Parathyroid adenoma (tissue), 2 donors: ENCODE data around the gene EFCAB10.

ENCODE experiments used
- H2AFZ ChIP-seq: fragments of 300-600 bp; sonication (generic); one replicate; pipeline ENCODE4 v1.7.0; 2017; ENCODE audit warnings: antibody characterized with exemption, mild to moderate bottlenecking
- H3K27ac ChIP-seq: fragments of 300-600 bp; sonication (generic); one replicate; pipeline ENCODE4 v1.7.0; 2017
- H3K27me3 ChIP-seq: fragments of 300-600 bp; sonication (generic); one replicate; pipeline ENCODE4 v1.7.0; 2017; ENCODE audit warnings: low read length; ENCODE audit not compliant: control insufficient read depth, insufficient read depth
- H3K36me3 ChIP-seq: fragments of 300-600 bp; sonication (generic); one replicate; pipeline ENCODE4 v1.7.0; 2017; ENCODE audit warnings: low read length; ENCODE audit not compliant: control insufficient read depth, insufficient read depth
- H3K4me1 ChIP-seq: fragments of 300-600 bp; sonication (generic); one replicate; pipeline ENCODE4 v1.7.0; 2017; ENCODE audit warnings: control low read depth
- H3K4me2 ChIP-seq: fragments of 300-600 bp; sonication (generic); one replicate; pipeline ENCODE4 v1.7.0; 2017; ENCODE audit warnings: low read length
- H3K4me3 ChIP-seq: fragments of 300-600 bp; sonication (generic); one replicate; pipeline ENCODE4 v1.7.0; 2017; ENCODE audit warnings: low read depth, low read length
- H3K79me2 ChIP-seq: fragments of 300-600 bp; sonication (generic); one replicate; pipeline ENCODE4 v1.7.0; 2017; ENCODE audit warnings: control low read depth
- H3K9ac ChIP-seq: fragments of 300-600 bp; sonication (generic); one replicate; pipeline ENCODE4 v1.7.0; 2017; ENCODE audit warnings: mild to moderate bottlenecking
- H3K9me3 ChIP-seq: fragments of 300-600 bp; sonication (generic); one replicate; pipeline ENCODE4 v1.7.0; 2017; ENCODE audit warnings: low read length; ENCODE audit not compliant: control insufficient read depth
- TF ChIP-seq, protein P1 (sequence below): fragments of 300-600 bp; sonication (generic); IDR thresholded peaks from one replicate; pipeline ENCODE4 v1.7.0; 2017; ENCODE audit warnings: antibody characterized with exemption, mild to moderate bottlenecking
- donor health status: primary hyperparathyroidism.

The EFCAB10 gene

DNA sequence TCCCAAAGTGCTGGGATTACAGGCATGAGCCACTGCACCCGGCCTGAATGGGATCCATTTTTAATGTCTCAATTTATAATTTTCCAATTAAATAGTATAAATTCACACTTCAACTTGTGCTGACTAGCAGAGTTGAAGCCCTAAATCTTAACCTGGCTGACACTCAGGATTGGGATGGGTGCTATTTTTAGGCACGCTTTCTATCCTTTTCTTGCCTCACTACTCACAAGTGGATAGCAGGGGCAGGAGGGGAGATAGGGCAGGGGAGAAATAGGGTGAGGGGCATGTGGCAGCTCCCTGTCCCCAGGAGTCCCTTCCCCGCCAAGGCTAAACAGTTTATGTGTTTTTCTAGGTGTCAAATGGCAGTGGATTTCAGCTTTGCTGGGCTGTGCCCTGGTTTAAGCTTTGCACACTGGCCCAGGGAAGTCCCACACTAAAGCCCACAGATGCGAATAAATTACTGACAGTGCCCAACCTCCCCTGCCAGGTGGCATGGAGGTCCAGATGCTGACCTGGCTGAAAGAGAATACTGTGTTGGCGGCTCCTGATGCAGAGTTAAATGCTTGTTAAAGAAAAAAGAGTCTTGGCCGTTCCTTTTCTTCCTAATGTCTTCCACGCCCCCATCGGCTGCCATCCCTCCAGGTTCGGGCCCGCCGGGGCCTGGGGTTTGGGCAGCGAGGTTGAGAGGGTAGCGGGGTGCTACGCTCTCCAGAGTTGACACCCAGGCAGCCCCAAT, 36.2 kb upstream of the EFCAB10 start:
- no peak overlapping the region for H3K9ac ChIP-seq
- no peak overlapping the region for H3K27ac ChIP-seq
- H3K9me3 ChIP-seq: no peaks in the 10 kb centered on the region
- no peak overlapping the region for H3K4me2 ChIP-seq
- no peaks in the 10 kb centered on the region for H3K4me1 ChIP-seq
- no peak overlapping the region for H2AFZ ChIP-seq
- H3K79me2 ChIP-seq: no peaks in the 10 kb centered on the region
- no peaks in the 10 kb centered on the region for H3K27me3 ChIP-seq
- H3K36me3 ChIP-seq: no peaks in the 10 kb centered on the region
- no peak overlapping the region for H3K4me3 ChIP-seq
- TF ChIP-seq, protein P1, sequence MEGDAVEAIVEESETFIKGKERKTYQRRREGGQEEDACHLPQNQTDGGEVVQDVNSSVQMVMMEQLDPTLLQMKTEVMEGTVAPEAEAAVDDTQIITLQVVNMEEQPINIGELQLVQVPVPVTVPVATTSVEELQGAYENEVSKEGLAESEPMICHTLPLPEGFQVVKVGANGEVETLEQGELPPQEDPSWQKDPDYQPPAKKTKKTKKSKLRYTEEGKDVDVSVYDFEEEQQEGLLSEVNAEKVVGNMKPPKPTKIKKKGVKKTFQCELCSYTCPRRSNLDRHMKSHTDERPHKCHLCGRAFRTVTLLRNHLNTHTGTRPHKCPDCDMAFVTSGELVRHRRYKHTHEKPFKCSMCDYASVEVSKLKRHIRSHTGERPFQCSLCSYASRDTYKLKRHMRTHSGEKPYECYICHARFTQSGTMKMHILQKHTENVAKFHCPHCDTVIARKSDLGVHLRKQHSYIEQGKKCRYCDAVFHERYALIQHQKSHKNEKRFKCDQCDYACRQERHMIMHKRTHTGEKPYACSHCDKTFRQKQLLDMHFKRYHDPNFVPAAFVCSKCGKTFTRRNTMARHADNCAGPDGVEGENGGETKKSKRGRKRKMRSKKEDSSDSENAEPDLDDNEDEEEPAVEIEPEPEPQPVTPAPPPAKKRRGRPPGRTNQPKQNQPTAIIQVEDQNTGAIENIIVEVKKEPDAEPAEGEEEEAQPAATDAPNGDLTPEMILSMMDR: no peak

DNA sequence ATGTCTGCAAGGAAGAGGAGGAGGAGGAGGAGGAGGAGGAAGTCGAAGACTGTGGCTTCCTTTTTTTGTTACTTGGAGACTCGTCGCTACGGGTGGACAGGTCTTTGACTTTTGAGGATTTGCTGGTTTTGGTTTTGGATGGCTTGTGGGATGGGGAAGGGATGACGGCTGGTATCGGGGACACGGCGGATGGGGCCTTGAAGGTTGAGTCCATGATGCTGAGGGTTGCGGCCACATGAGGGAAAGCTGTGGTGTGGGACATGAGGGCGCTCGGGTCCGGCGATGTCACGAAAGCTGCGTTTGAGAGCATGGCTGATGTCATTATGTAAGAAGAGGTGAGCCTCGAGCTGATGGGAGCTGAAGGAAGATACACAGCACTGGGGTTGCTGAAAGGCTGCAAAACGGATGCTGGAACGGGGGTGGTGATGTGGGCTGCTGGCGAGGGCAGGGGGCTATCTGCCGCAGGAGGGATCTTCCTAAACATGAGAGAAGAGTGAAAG, 33.1 kb upstream of the EFCAB10 start:
- Histone ChIP-seq H3K4me1 (no peaks in the 10 kb centered on the region), H3K9ac (no peak overlapping the region)
- TF ChIP-seq, protein P1: no peak

GRCh38 chr7:105613611-105614330, 32.5 kb upstream of the EFCAB10 start:
- no peaks in the 10 kb centered on the region for H3K9me3 ChIP-seq
- TF ChIP-seq, protein P1: no peak
- H3K4me3 ChIP-seq: no peak overlapping the region
- H3K27me3 ChIP-seq: no peaks in the 10 kb centered on the region
- no peaks in the 10 kb centered on the region for H3K36me3 ChIP-seq
- H3K79me2 ChIP-seq: no peaks in the 10 kb centered on the region
- no peaks in the 10 kb centered on the region for H3K4me1 ChIP-seq
- H3K27ac ChIP-seq: no peak overlapping the region
- no peak overlapping the region for H2AFZ ChIP-seq
- no peak overlapping the region for H3K4me2 ChIP-seq
- no peak overlapping the region for H3K9ac ChIP-seq

More for the DNA sequence above, 33.1 kb upstream of the EFCAB10 start:
- H3K9me3 ChIP-seq: no peaks in the 10 kb centered on the region
- H3K4me3 ChIP-seq: no peak overlapping the region
- H3K27me3 ChIP-seq: no peaks in the 10 kb centered on the region
- H2AFZ ChIP-seq: no peak overlapping the region
- H3K36me3 ChIP-seq: no peaks in the 10 kb centered on the region
- no peak overlapping the region for H3K4me2 ChIP-seq
- H3K79me2 ChIP-seq: no peaks in the 10 kb centered on the region
- H3K27ac ChIP-seq: no peak overlapping the region

DNA sequence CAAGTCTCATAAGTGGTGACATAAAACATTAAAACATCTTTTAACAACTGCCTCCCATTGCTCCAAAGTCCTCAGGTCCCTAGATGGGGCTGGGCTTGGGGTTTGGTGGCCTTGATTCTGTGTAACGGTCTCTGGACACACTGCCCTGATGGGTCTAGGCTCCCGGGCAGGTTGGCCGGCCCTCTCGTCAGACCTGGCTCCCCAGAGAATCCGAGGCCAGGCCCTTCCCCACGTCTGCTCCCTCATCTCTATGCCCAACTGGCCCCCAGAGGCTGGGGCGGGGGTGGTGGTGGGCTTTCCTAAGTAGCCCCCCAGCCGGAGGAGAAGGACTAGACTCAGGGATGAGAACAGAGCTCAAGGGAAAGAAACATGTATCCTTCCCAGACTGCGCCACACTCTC, 31.5 kb upstream of the EFCAB10 start:
- H3K36me3 ChIP-seq: no peaks in the 10 kb centered on the region
- H3K9ac ChIP-seq: no peak overlapping the region
- TF ChIP-seq, protein P1: no peak
- H2AFZ ChIP-seq: no peak overlapping the region
- H3K9me3 ChIP-seq: no peaks in the 10 kb centered on the region
- H3K4me2 ChIP-seq: no peak overlapping the region
- H3K27ac ChIP-seq: no peak overlapping the region
- H3K4me1 ChIP-seq: no peaks in the 10 kb centered on the region
- no peaks in the 10 kb centered on the region for H3K79me2 ChIP-seq
- H3K27me3 ChIP-seq: no peaks in the 10 kb centered on the region
- H3K4me3 ChIP-seq: no peak overlapping the region
